ENCODE data around the gene ZSCAN32. TPM values are rescaled to one million over a fixed set of nuclear protein-coding genes. Genes with fewer than 3 reads are reported as not detected.
A peak's percentile ranks its signal among the peaks of the same experiment; 100 is the strongest.

Gene ZSCAN32
- total and polyA plus RNA-seq, 2 donors from 2014 or later: 9.8 to 16.3 TPM

DNA sequence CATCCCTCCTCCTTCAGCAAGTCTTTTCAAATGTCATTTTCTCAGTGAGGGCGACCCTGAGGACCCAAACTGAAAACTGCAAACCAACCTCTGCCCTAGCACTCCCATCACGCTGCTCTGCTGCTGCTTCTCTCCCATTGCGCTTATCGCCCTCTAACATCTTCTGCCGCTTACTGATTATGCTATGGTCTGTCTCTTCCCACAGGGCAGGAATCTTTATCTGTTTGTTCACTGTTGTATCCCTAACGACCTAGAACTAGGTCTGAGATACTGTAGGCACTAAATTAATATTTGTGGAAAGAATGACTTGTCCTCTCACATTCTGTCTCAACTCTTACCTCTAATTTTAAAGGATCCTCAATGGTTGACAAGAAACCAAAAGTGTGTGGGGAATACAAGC, 12.5 kb downstream of the ZSCAN32 start:
- Histone ChIP-seq H3K27ac (ENCODE audit: low read depth in 2 of 2, low read length in 2 of 2) (no peak overlapping the region), H3K27me3 (ENCODE audit: control insufficient read depth, insufficient read depth, low read length) (no peaks in the 10 kb centered on the region), H3K4me1 (ENCODE audit: control insufficient read depth in 2 of 3, insufficient read depth in 2 of 3, low read depth in 1 of 3, low read length in 3 of 3) (no peaks in the 10 kb centered on the region), H3K9me3 (ENCODE audit: control insufficient read depth in 2 of 3, insufficient read depth in 1 of 3, low read length in 3 of 3) (peaks cover 4 to 47% (median 21%) of the 10 kb centered on the region in 3 donors), H3K9ac (ENCODE audit: low read length in 3 of 3) (no peak overlapping the region), H3K4me3 (ENCODE audit: low read length in 3 of 3) (no peak overlapping the region), H3K36me3 (ENCODE audit: control insufficient read depth in 2 of 3, insufficient read depth in 3 of 3, low read length in 3 of 3) (peaks cover 26 to 56% (median 44%) of the 10 kb centered on the region in 3 donors)
- intact Hi-C loops (cut with DNase I): no loop called here
- no peak for FAIRE-seq
- TF ChIP-seq, protein P1, sequence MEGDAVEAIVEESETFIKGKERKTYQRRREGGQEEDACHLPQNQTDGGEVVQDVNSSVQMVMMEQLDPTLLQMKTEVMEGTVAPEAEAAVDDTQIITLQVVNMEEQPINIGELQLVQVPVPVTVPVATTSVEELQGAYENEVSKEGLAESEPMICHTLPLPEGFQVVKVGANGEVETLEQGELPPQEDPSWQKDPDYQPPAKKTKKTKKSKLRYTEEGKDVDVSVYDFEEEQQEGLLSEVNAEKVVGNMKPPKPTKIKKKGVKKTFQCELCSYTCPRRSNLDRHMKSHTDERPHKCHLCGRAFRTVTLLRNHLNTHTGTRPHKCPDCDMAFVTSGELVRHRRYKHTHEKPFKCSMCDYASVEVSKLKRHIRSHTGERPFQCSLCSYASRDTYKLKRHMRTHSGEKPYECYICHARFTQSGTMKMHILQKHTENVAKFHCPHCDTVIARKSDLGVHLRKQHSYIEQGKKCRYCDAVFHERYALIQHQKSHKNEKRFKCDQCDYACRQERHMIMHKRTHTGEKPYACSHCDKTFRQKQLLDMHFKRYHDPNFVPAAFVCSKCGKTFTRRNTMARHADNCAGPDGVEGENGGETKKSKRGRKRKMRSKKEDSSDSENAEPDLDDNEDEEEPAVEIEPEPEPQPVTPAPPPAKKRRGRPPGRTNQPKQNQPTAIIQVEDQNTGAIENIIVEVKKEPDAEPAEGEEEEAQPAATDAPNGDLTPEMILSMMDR (IDR thresholded peaks at IDR 0.05; ENCODE audit: borderline replicate concordance, extremely low read depth, insufficient read depth): no peak
- no peak for DNase-seq

DNA sequence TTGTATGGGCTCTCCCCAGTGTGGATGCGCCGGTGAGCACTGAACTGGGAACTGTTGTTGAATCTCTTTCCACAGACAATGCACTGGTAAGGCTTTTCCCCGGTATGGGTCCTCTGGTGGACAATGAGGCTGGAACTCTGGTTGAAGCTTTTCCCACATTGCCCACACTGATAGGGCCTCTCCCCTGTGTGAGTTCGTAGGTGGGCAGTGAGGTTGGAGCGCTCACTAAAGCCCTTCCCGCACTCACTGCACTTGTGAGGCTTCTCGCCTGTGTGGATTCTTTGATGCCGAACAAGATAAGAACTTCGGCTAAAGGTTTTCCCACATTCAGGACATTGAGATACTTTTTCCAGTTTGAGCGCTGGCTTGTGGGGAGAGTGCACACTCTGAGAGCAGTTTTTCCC, 17.8 kb downstream of the ZSCAN32 start:
- H3K36me3 ChIP-seq (ENCODE audit: control insufficient read depth in 2 of 3, insufficient read depth in 3 of 3, low read length in 3 of 3): peaks cover 20 to 41% (median 36%) of the 10 kb centered on the region in 3 donors
- TF ChIP-seq, protein P1 (IDR thresholded peaks at IDR 0.05; ENCODE audit: borderline replicate concordance, extremely low read depth, insufficient read depth): no peak
- DNase-seq: no peak
- H3K9ac ChIP-seq (ENCODE audit: low read length in 3 of 3): no peak overlapping the region
- H3K9me3 ChIP-seq (ENCODE audit: control insufficient read depth in 2 of 3, insufficient read depth in 1 of 3, low read length in 3 of 3): peaks cover 15 to 75% (median 46%) of the 10 kb centered on the region in 3 donors
- no peak overlapping the region for H3K27ac ChIP-seq (ENCODE audit: low read depth in 2 of 2, low read length in 2 of 2)
- no peaks in the 10 kb centered on the region for H3K4me1 ChIP-seq (ENCODE audit: control insufficient read depth in 2 of 3, insufficient read depth in 2 of 3, low read depth in 1 of 3, low read length in 3 of 3)
- FAIRE-seq: no peak
- intact Hi-C loops (cut with DNase I): no loop called here
- H3K27me3 ChIP-seq (ENCODE audit: control insufficient read depth, insufficient read depth, low read length): no peaks in the 10 kb centered on the region
- H3K4me3 ChIP-seq (ENCODE audit: low read length in 3 of 3): peak overlapping the region in 2 of 3 donors; percentile 4 to 15

DNA sequence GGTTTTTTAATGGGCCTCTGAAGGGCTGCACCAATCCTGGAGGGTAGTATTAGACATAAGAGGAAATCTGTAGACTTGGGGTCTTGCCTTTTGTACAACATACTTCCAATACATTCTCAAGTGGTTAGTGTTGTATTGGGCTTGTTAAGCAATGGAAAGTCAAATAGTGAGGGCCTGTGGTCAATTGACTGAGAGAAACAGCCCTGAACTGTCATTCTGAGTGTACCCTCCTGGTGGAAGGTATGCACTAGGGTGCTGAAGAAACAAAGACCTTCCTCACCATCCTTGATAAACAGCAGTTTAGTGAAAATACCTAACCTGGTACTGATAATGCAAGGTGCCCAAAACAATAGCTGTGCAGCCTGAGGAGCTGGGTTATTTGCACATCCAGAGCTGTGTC, 22.9 kb downstream of the ZSCAN32 start:
- H3K4me1 ChIP-seq (ENCODE audit: control insufficient read depth in 2 of 3, insufficient read depth in 2 of 3, low read depth in 1 of 3, low read length in 3 of 3): no peaks in the 10 kb centered on the region
- H3K27ac ChIP-seq (ENCODE audit: low read depth in 2 of 2, low read length in 2 of 2): no peak overlapping the region
- H3K9ac ChIP-seq (ENCODE audit: low read length in 3 of 3): no peak overlapping the region
- peaks cover 8 to 9% (median 9%) of the 10 kb centered on the region in 3 donors for H3K36me3 ChIP-seq (ENCODE audit: control insufficient read depth in 2 of 3, insufficient read depth in 3 of 3, low read length in 3 of 3)
- DNase-seq (no peak), FAIRE-seq (no peak)
- peaks cover 11 to 82% (median 27%) of the 10 kb centered on the region in 3 donors for H3K9me3 ChIP-seq (ENCODE audit: control insufficient read depth in 2 of 3, insufficient read depth in 1 of 3, low read length in 3 of 3)
- TF ChIP-seq, protein P1 (IDR thresholded peaks at IDR 0.05; ENCODE audit: borderline replicate concordance, extremely low read depth, insufficient read depth): no peak
- intact Hi-C loops (cut with DNase I): no loop called here
- H3K27me3 ChIP-seq (ENCODE audit: control insufficient read depth, insufficient read depth, low read length): no peaks in the 10 kb centered on the region
- H3K4me3 ChIP-seq (ENCODE audit: low read length in 3 of 3): no peak overlapping the region

DNA sequence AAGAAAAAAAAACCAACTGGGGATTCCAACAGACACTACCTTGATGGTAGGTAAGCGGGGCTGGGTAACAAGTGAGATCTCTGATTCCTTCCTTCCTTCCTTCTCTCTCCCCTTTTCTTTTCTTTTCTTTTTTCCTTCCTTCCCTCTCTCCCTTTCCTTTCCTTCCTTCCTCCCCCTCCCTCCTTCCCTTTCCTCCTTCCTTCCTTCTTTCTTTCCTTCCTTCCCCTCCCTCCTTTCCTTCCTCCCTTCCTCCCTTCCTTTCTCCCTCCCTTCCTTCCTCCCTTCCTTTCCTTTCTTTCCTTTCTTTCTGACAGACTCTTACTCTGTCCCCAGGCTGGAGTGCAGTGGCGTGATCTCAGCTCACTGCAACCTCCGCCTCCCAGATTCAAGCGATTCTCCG, 25.1 kb downstream of the ZSCAN32 start:
- no peak for FAIRE-seq
- DNase-seq: no peak
- Histone ChIP-seq H3K36me3 (ENCODE audit: control insufficient read depth in 2 of 3, insufficient read depth in 3 of 3, low read length in 3 of 3) (no peaks in the 10 kb centered on the region), H3K27me3 (ENCODE audit: control insufficient read depth, insufficient read depth, low read length) (no peaks in the 10 kb centered on the region), H3K9ac (ENCODE audit: low read length in 3 of 3) (no peak overlapping the region), H3K9me3 (ENCODE audit: control insufficient read depth in 2 of 3, insufficient read depth in 1 of 3, low read length in 3 of 3) (peaks cover 2 to 64% (median 6%) of the 10 kb centered on the region in 3 donors), H3K4me3 (ENCODE audit: low read length in 3 of 3) (no peak overlapping the region), H3K27ac (ENCODE audit: low read depth in 2 of 2, low read length in 2 of 2) (no peak overlapping the region), H3K4me1 (ENCODE audit: control insufficient read depth in 2 of 3, insufficient read depth in 2 of 3, low read depth in 1 of 3, low read length in 3 of 3) (no peaks in the 10 kb centered on the region)
- TF ChIP-seq, protein P1 (IDR thresholded peaks at IDR 0.05; ENCODE audit: borderline replicate concordance, extremely low read depth, insufficient read depth): no peak
- intact Hi-C loops (cut with DNase I): no loop called here

All from kidney (tissue), 14 donors.